HL-60/S4 treated with retinoic acid at 250 ng/mL for 4 days and 3 days (cell line): ENCODE data around the gene PDGFD.

Experiments
- in situ Hi-C: fragments of 300-500 bp; cut with MboI; formaldehyde crosslinking; loops from 2 replicates; pipeline ENCODE4 v1.7.0; 2022; ENCODE audit warnings: low sequenced_read_pairs

PDGFD gene

GRCh38 chr11:104164028-104164520 is at the start of gene PDGFD:
Gene PDGFD (minus strand): TSS chr11:104164147.
- in situ Hi-C loops, result no loop called here

GRCh38 chr11:104206936-104207335 is 43.0 kb upstream of the PDGFD start:
- in situ Hi-C loops, result no loop called here

GRCh38 chr11:104205838-104206237 is 41.9 kb upstream of the PDGFD start:
- in situ Hi-C loops, result no loop called here

GRCh38 chr11:104200688-104201087 is 36.7 kb upstream of the PDGFD start:
- in situ Hi-C loops, result no loop called here

- in situ Hi-C loops, result no loop called here
Observed at GRCh38 chr11:104199053-104199452, 35.1 kb upstream of the PDGFD start.

- in situ Hi-C loops, result no loop called here
Observed at GRCh38 chr11:104198576-104198975, 34.6 kb upstream of the PDGFD start.

GRCh38 chr11:104191124-104191523 is 27.2 kb upstream of the PDGFD start:
- in situ Hi-C loops, result no loop called here

- in situ Hi-C loops, result no loop called here
Observed at GRCh38 chr11:104183593-104183992, 19.6 kb upstream of the PDGFD start.

- in situ Hi-C loops, result no loop called here
Observed at GRCh38 chr11:104175769-104176168, 11.8 kb upstream of the PDGFD start.

- in situ Hi-C loops, result no loop called here
Observed at GRCh38 chr11:104169091-104169490, 5.1 kb upstream of the PDGFD start.

- in situ Hi-C loops, result no loop called here
Observed at GRCh38 chr11:104165014-104165413, 1.1 kb upstream of the PDGFD start.

GRCh38 chr11:104163100-104164027 is 583 bp downstream of the PDGFD start:
- in situ Hi-C loops, result no loop called here

GRCh38 chr11:104161751-104162450 is 2.0 kb downstream of the PDGFD start:
- in situ Hi-C loops, result no loop called here

GRCh38 chr11:104159356-104159755 is 4.6 kb downstream of the PDGFD start:
- in situ Hi-C loops, result no loop called here

- in situ Hi-C loops, result no loop called here
Observed at GRCh38 chr11:104155375-104155774, 8.6 kb downstream of the PDGFD start.

- in situ Hi-C loops, result no loop called here
Observed at GRCh38 chr11:104154296-104154695, 9.7 kb downstream of the PDGFD start.

GRCh38 chr11:104152941-104153505 is 10.9 kb downstream of the PDGFD start:
- in situ Hi-C loops, result no loop called here

- in situ Hi-C loops, result no loop called here
Observed at GRCh38 chr11:104151404-104152204, 12.3 kb downstream of the PDGFD start.

- in situ Hi-C loops, result no loop called here
Observed at GRCh38 chr11:104148706-104149105, 15.2 kb downstream of the PDGFD start.

GRCh38 chr11:104148074-104148473 is 15.9 kb downstream of the PDGFD start:
- in situ Hi-C loops, result no loop called here

GRCh38 chr11:104146943-104147342 is 17.0 kb downstream of the PDGFD start:
- in situ Hi-C loops, result no loop called here
